VCaP (cell line): ENCODE results near the gene CPLANE1.
"Not testable (repeated sequence)": the region's sequence is repeated elsewhere in the genome, so short reads cannot be mapped to it uniquely, and the experiment has no call there.

Source experiments
- H3K27ac ChIP-seq: fragments of 450-650 bp; 2 replicates; pipeline ENCODE4 v1.5.1; 2017
- CTCF ChIP-seq: fragments of 450-650 bp; conservative IDR thresholded peaks from 2 replicates; pipeline ENCODE4 v1.5.1; 2017; ENCODE audit warnings: mild to moderate bottlenecking, moderate library complexity

CPLANE1 gene

GRCh38 chr5:37248970-37249814 is at the start of gene CPLANE1:
TSS of gene CPLANE1 (minus strand) at chr5:37249376. CDS start at chr5:37247698, 1,678 bp downstream.
- peak within 1 kb of the TSS; percentile 97 for H3K27ac ChIP-seq

GRCh38 chr5:37296313-37296712 is 47.1 kb upstream of the CPLANE1 start:
- not testable (repeated sequence) for H3K27ac ChIP-seq

More at GRCh38 chr5:37248970-37249814, at the start of gene CPLANE1:
- TF ChIP-seq CTCF = peak; percentile 32

- TF ChIP-seq CTCF = no peak
- no peak overlapping the region for H3K27ac ChIP-seq
Measured at GRCh38 chr5:37283214-37283820, 34.1 kb upstream of the CPLANE1 start.

- H3K27ac ChIP-seq = no peak overlapping the region
- TF ChIP-seq CTCF = no peak
Measured at GRCh38 chr5:37275511-37275910, 26.3 kb upstream of the CPLANE1 start.

- TF ChIP-seq CTCF = no peak
- no peak overlapping the region for H3K27ac ChIP-seq
Measured at GRCh38 chr5:37272511-37272910, 23.3 kb upstream of the CPLANE1 start.

GRCh38 chr5:37268100-37268499 is 18.9 kb upstream of the CPLANE1 start:
- H3K27ac ChIP-seq = not testable (repeated sequence)

GRCh38 chr5:37255774-37256358 is 6.7 kb upstream of the CPLANE1 start:
- no peak for TF ChIP-seq CTCF
- H3K27ac ChIP-seq = peak overlapping the region; percentile 94

GRCh38 chr5:37254581-37254980 is 5.4 kb upstream of the CPLANE1 start:
- TF ChIP-seq CTCF = no peak
- peak overlapping the region; percentile 94 for H3K27ac ChIP-seq
